A673 (cell line): ENCODE results near the gene ST6GAL2.
A peak's percentile ranks its signal among the peaks of the same experiment; 100 is the strongest.

Experiments
- EZH2 ChIP-seq: fragments of 200-600 bp; sonication (generic); IDR thresholded peaks from 2 replicates; pipeline ENCODE4 v1.6.1; 2017; ENCODE audit warnings: borderline replicate concordance, low read depth, mild to moderate bottlenecking, mixed read lengths, antibody characterized with exemption, low read length; ENCODE audit not compliant: poor library complexity, severe bottlenecking
- TF ChIP-seq, protein P1 (sequence below): fragments of 300-800, 200-600 bp; sonication (generic); conservative IDR thresholded peaks from 2 replicates; pipeline ENCODE4 v1.5.1; 2017; ENCODE audit warnings: low read depth, mild to moderate bottlenecking, antibody characterized with exemption, low read length, moderate library complexity, mixed read lengths

DNA sequence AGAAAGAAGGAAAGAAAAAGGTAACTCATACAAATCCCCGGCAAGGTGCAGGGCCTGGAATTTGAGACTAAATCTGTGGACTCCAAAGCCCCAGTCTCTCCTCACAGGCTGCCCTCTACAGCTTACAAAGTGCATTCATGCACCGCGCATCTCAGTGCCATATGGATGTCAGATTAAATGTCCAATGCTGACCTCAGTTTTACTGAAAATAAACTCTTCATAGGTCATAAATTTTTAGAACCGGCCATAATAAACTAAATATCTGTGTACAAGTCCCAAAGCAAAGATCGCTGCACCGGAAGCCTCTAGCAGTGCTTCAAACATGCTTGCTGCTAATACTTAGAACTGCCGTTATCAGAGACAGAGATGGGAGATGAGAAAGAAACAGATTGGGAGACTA, 17.7 kb downstream of the ST6GAL2 start:
- TF ChIP-seq, protein P1, sequence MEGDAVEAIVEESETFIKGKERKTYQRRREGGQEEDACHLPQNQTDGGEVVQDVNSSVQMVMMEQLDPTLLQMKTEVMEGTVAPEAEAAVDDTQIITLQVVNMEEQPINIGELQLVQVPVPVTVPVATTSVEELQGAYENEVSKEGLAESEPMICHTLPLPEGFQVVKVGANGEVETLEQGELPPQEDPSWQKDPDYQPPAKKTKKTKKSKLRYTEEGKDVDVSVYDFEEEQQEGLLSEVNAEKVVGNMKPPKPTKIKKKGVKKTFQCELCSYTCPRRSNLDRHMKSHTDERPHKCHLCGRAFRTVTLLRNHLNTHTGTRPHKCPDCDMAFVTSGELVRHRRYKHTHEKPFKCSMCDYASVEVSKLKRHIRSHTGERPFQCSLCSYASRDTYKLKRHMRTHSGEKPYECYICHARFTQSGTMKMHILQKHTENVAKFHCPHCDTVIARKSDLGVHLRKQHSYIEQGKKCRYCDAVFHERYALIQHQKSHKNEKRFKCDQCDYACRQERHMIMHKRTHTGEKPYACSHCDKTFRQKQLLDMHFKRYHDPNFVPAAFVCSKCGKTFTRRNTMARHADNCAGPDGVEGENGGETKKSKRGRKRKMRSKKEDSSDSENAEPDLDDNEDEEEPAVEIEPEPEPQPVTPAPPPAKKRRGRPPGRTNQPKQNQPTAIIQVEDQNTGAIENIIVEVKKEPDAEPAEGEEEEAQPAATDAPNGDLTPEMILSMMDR = peak; percentile 31; the same call in 1 of the 2 replicates
- TF ChIP-seq EZH2 = no peak
